Right forelimb (tissue), 1 donor: ENCODE measurements around the gene SAMD3.
"Not testable (repeated sequence)": the region's sequence is repeated elsewhere in the genome, so short reads cannot be mapped to it uniquely, and the experiment has no call there.

Experiments
- DNase-seq: peaks from one replicate; pipeline ENCODE4 v3.0.0-alpha.2; 2018

SAMD3 gene

GRCh38 chr6:130207979-130208649 is 14.6 kb downstream of the SAMD3 start:
- no peak for DNase-seq

DNA sequence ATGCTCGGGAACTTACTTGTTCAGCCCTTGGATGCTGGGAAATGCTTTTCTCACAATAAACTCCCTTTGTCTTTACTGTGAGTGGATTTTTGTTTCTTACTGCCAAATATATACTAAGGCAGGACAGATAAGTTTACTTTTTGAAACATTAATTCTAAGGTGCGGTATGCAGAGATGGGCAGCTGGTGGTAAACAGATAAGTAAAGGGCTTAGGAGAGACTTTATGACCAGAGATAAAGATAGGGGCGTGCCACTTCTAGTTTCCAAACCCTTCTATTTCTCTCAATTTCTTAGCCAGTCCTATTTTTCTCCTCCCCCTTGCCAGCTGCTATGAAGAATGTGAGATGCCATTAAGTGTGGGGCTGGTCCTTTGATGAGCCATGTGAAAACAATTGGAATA is 16.3 kb downstream of the SAMD3 start:
- DNase-seq, result no peak

GRCh38 chr6:130204322-130204721 is 18.4 kb downstream of the SAMD3 start:
- no peak for DNase-seq

DNA sequence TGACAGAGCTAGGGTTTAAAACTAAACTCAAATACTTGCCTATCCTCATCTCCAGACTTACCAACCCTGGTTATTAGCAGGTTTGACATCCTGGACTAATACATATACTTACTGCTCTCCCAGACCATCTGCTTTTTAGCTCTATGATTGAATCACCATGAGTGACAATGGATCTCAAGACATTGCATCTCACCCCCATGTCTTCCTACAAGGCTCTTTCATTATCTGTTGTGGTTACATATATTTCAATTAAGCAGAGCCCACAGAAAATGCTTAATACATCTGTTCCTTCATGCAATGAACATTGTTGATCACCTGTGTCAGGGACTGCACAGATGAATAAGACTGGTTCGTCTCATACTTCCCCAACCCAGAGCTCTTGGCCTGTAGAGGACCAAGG is 19.4 kb downstream of the SAMD3 start:
- DNase-seq, result no peak

DNA sequence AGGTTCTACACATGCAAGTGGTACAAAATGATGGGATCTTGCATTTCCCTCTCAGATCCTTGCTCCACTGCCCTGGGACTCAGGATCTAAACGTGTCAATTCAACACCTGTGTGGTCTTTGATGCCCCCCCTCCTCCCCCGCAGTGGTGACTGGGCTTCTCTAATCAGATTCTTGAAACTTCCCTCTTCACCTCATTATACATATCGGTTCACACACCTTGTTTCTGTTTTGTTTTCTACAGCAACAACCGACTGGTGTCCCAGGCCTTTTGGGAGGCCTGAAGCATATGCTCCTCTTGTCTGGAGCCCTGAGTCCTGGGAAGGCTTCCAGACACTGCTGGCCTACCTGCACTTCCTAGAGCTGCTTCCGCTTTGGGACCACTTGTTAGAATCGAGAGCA is 20.0 kb downstream of the SAMD3 start:
- no peak for DNase-seq

DNA sequence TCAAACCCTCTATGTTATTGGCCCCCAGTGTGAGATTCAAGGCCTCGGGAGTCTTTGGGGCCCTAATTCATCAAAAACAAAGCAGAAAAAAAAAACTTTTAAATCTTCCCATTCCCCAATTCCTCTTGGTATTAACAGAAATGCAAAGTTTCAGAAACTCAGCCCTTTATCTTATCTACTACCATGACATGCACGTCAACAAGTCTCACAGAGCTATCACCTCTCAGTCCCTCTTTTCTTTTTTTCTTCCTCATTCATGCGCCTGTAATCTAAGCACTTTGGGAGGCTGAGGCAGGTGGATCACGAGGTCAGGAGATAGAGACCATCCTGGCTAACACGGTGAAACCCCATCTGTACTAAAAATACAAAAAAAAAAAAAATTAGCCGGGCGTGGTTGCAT is 22.7 kb downstream of the SAMD3 start:
- DNase-seq, result no peak

GRCh38 chr6:130198483-130199035 is 24.2 kb downstream of the SAMD3 start:
- no peak for DNase-seq

DNA sequence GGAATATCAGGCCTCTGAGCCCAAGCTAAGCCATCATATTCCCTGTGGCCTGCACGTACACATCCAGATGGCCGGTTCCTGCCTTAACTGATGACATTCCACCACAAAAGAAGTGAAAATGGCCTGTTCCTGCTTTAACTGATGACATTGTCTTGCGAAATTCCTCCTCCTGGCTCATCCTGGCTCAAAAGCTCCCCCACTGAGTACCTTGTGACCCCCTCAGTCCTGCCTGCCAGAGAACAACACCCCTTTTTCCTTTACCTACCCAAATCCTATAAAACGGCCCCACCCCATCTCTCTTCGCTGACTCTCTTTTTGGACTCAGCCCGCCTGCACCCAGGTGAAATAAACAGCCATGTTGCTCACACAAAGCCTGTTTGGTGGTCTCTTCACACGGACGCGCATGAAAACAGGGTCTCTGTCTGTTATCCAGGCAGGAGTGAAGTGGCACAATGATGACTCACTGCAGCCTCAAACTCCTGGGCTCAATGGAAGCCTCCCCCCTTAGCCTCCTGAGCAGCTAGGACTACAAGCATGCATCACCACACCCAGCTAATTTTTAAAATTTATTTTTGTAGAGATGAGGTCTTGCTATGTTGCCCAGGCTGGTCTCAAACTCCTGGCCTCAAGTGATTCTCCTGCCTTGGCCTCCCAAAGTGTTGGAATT is 24.8 kb downstream of the SAMD3 start:
- DNase-seq, result not testable (repeated sequence)

DNA sequence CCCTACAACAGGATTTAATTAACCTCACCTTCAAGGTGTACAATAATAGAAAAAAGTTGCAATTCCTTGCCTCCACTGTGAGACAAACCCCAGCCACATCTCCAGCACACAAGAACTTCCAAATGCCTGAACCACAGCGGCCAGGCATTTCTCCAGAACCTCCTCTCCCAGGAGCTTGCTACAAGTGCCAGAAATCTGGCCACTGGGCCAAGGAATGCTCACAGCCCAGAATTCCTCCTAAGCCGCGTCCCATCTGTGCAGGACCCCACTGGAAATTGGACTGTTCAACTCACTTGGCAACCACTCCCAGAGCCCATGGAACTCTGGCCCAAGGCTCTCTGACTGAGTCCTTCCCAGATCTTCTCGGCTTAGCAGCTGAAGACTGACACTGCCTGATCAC is 28.3 kb downstream of the SAMD3 start:
- not testable (repeated sequence) for DNase-seq

DNA sequence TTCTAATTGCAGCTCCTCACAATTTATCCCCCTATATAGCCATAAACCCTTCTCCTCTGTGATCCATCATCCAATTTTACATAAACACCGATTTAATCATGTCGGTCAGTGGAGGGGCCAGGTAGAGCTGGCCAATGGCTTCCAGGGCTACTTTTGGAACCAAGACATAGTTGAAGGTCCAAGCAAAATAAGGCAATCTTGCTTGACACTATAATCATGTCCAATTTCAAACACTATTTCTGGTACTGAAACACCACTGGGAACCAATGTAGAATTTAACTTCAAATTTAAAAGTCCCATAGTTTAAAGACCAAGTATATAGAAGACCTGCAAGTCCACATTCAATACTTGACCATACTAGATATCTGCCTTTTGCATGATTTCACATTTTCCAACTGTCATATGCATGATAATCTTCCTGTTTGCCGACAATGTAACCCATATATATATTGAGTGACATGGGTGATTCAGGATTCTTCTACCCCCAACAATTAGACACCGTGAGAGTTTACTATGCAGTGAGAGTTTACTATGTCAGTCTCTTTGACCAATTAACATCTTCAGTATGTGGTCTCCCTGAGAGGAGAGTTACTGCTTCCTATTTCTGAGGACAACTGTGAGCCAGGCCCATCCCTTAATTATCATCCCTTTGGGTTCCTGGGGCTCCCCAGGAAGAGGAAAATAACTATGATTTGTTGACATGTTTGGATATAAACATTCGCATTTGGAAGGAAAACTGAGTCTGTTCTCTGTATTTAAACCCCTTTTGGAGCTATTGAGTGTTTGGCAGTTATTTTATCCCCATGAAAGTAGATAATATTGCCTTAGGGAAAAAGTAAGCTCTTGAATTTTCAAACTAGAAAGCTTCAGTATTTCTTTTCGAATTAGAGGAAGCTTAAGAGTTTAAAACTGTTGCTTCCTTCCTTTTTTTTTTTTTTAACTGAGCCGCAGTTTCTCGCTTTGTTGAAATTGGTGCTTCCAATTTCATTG is 31.8 kb downstream of the SAMD3 start:
- no peak for DNase-seq

GRCh38 chr6:130189531-130190397 is 33.0 kb downstream of the SAMD3 start:
- peak; percentile 60 for DNase-seq

DNA sequence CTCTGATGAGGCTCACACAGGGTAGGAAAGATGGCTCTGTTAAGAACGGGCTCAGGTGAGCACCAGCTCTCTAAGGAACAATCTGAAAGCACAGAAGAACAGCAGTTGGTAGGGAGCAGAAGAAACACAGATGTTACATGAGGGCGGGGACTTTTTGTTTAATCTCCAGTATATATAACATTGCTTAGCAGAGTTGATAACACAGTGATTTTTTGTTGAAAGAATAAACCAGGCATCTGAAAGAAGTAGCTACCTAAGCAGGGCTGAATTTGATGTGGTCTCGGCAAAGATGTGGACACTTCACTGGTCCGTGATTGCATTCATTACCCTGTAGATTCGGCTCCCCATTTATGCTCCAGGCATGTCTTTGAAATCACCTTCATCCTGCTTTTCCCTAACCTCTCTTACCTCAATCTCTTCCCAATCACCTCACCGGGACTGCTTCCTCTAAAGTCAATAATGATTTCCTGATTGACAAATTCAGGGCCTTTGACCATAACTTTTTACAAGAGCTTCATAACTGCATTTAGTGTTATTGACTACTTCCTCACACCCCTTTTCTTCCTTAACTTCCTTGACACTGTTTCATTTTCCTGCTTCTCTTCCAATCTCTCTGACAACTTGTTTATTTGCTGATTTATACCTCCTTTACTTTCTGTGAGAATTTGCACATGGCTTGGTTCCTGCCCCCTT is 34.4 kb downstream of the SAMD3 start:
- DNase-seq, result no peak

- no peak for DNase-seq
These were observed 35.2 kb downstream of the SAMD3 start for GRCh38 chr6:130187335-130188206.

- no peak for DNase-seq
These were observed 37.1 kb downstream of the SAMD3 start for GRCh38 chr6:130185658-130186057.

DNA sequence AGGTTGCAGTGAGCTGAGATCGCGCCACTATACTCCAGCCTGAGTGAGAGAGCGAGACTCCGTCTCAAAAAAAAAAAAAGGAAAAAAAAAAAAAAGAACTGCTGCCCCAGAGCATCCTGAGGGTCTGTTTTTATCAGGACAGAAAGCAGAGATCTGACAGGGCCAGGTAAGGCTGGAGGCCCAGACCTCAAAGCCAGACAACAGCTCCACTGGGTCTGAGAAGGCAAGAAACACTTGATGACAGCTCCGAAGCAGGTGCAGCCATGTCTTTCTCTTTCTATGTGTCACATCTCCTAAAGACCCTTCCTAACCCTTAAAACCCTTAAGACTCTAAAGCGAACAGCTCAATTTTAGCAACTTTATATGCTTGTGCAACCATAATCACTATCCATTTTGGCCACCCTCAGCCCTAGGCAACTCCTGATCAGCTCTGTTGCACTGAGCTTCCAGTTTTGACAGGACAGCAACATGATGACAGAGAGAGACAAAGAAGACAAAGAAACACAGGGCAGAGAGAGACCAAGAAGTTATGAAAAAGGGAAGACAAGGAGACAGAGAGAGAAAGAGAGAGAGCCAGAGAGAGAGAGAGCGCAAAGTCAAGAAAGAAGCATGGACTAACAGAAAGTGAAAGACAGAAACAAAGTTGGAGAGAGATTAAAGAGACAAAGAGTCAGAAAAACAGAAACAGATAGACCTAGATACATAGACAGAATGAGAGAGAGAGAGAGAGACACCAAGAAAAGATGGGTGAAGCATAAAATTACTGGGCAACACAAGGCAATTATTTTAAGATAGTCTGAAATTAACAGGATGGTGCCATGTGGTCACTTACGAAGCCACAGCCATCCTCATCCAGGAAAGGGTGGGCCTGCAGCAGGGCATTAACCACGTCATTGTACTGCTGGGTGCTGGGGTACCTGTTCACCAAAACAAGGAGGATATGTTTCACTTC is 39.2 kb downstream of the SAMD3 start:
- no peak for DNase-seq

DNA sequence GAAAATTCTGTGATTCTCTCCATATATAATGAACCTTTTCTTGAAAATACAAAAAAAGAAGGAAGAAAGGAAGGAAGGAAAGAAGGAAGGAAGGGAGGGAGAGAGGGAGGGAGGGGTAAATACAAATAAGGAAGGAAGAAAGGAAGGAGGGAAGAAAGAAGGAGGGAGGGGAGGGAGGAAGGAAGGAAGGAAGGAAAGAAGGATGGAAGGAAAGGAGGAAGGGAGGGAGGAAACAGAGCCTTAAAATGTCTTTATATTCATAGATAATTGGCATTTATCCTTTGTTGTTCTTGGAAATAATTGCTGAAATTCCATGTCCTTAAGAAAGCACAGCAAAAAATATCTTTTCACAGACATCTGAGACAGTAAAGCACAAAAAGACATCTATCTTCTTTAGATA is 40.3 kb downstream of the SAMD3 start:
- no peak for DNase-seq

GRCh38 chr6:130178692-130179091 is 44.1 kb downstream of the SAMD3 start:
- DNase-seq, result no peak

GRCh38 chr6:130176378-130176777 is 46.4 kb downstream of the SAMD3 start:
- DNase-seq, result no peak

- not testable (repeated sequence) for DNase-seq
These were observed 49.3 kb downstream of the SAMD3 start for GRCh38 chr6:130173377-130174004.
